ENCODE results near the gene E2F2.

The E2F2 gene

GRCh38 chr1:23539698-23540266 lies 8.7 kb upstream of the E2F2 start:
- H3K27ac ChIP-seq, result peak overlapping the region; percentile 52

GRCh38 chr1:23537296-23537973 lies 6.4 kb upstream of the E2F2 start:
- H3K27ac ChIP-seq, result no peak overlapping the region
- no peak for TF ChIP-seq CTCF (conservative IDR thresholded peaks at IDR 0.05)

More at GRCh38 chr1:23539698-23540266, 8.7 kb upstream of the E2F2 start:
- peak; percentile 96 for TF ChIP-seq CTCF (conservative IDR thresholded peaks at IDR 0.05)

- no peak for TF ChIP-seq CTCF (conservative IDR thresholded peaks at IDR 0.05)
- no peak overlapping the region for H3K27ac ChIP-seq
Measured at GRCh38 chr1:23533246-23534023, 2.4 kb upstream of the E2F2 start.

GRCh38 chr1:23531562-23532094 lies 595 bp upstream of the E2F2 start:
- TF ChIP-seq CTCF (conservative IDR thresholded peaks at IDR 0.05), result no peak
- H3K27ac ChIP-seq, result peak overlapping the region; percentile 73

- H3K27ac ChIP-seq, result peak overlapping the region; percentile 73
- TF ChIP-seq CTCF (conservative IDR thresholded peaks at IDR 0.05), result no peak
Measured at GRCh38 chr1:23530087-23530746, 816 bp downstream of the E2F2 start.

GRCh38 chr1:23529146-23530086 lies 1.6 kb downstream of the E2F2 start:
- TF ChIP-seq CTCF (conservative IDR thresholded peaks at IDR 0.05), result no peak
- H3K27ac ChIP-seq, result peak overlapping the region; percentile 73
